ENCODE data around the gene RALGPS2. TPM values are rescaled to one million over a fixed set of nuclear protein-coding genes. Genes with fewer than 3 reads are reported as not detected.
A peak's percentile ranks its signal among the peaks of the same experiment; 100 is the strongest.

RALGPS2 gene
- total RNA-seq, 1 donor: 38.0 TPM

- H3K4me3 ChIP-seq (ENCODE audit: low read depth, low read length): no peak overlapping the region
- no peak for TF ChIP-seq CTCF (IDR thresholded peaks at IDR 0.05; ENCODE audit: insufficient read depth, low read depth, low read length)
- no peak for DNase-seq (ENCODE audit: low read depth)
Observed at GRCh38 chr1:178953034-178953433, 228.0 kb downstream of the RALGPS2 start.

- no peak for TF ChIP-seq CTCF (IDR thresholded peaks at IDR 0.05; ENCODE audit: insufficient read depth, low read depth, low read length)
- DNase-seq (ENCODE audit: low read depth): peak; percentile 64
- H3K4me3 ChIP-seq (ENCODE audit: low read depth, low read length): no peak overlapping the region
Observed at GRCh38 chr1:178953538-178954324, 228.7 kb downstream of the RALGPS2 start.

GRCh38 chr1:178954325-178954690, 229.3 kb downstream of the RALGPS2 start:
- peak; percentile 65 for DNase-seq (ENCODE audit: low read depth)
- no peak overlapping the region for H3K4me3 ChIP-seq (ENCODE audit: low read depth, low read length)
- no peak for TF ChIP-seq CTCF (IDR thresholded peaks at IDR 0.05; ENCODE audit: insufficient read depth, low read depth, low read length)

GRCh38 chr1:178954937-178955336, 229.9 kb downstream of the RALGPS2 start:
- peak; percentile 49 for DNase-seq (ENCODE audit: low read depth)
- no peak for TF ChIP-seq CTCF (IDR thresholded peaks at IDR 0.05; ENCODE audit: insufficient read depth, low read depth, low read length)
- H3K4me3 ChIP-seq (ENCODE audit: low read depth, low read length): no peak overlapping the region

GRCh38 chr1:178955391-178955954, 230.4 kb downstream of the RALGPS2 start:
- DNase-seq (ENCODE audit: low read depth): peak; percentile 77
- no peak overlapping the region for H3K4me3 ChIP-seq (ENCODE audit: low read depth, low read length)
- TF ChIP-seq CTCF (IDR thresholded peaks at IDR 0.05; ENCODE audit: insufficient read depth, low read depth, low read length): no peak

- DNase-seq (ENCODE audit: low read depth): no peak
- TF ChIP-seq CTCF (IDR thresholded peaks at IDR 0.05; ENCODE audit: insufficient read depth, low read depth, low read length): no peak
- no peak overlapping the region for H3K4me3 ChIP-seq (ENCODE audit: low read depth, low read length)
Observed at GRCh38 chr1:178958491-178958890, 233.4 kb downstream of the RALGPS2 start.
